Anterior cingulate cortex (tissue), 58 donors: Measurements from ENCODE around the gene SLX9.
A peak's percentile ranks its signal among the peaks of the same experiment; 100 is the strongest.

Experiments
- DNase-seq, 58 donors: peaks; one replicate each; lab custom pipeline; 2025; lab: John Stamatoyannopoulos, UW

SLX9 gene

GRCh38 chr21:44956356-44957046 lies 16.7 kb downstream of the SLX9 start:
- no peak for DNase-seq

GRCh38 chr21:44957047-44957831 lies 17.4 kb downstream of the SLX9 start:
- no peak for DNase-seq

- no peak for DNase-seq
These were observed 18.1 kb downstream of the SLX9 start for GRCh38 chr21:44957901-44958451.

GRCh38 chr21:44958471-44959191 lies 18.8 kb downstream of the SLX9 start:
- peak in 5 of 58 donors; percentile 16 to 51 (median 29) for DNase-seq

- DNase-seq, result no peak
These were observed 19.7 kb downstream of the SLX9 start for GRCh38 chr21:44959376-44960091.

- no peak for DNase-seq
These were observed 20.6 kb downstream of the SLX9 start for GRCh38 chr21:44960141-44961092.

GRCh38 chr21:44962403-44962966 lies 22.7 kb downstream of the SLX9 start:
- peak in 1 of 58 donors; percentile 10 for DNase-seq

- no peak for DNase-seq
These were observed 24.6 kb downstream of the SLX9 start for GRCh38 chr21:44964381-44964780.

GRCh38 chr21:44965251-44966022 lies 25.6 kb downstream of the SLX9 start:
- DNase-seq, result no peak

- DNase-seq, result peak in 18 of 58 donors; percentile 11 to 57 (median 29)
These were observed 26.6 kb downstream of the SLX9 start for GRCh38 chr21:44966135-44967081.

- no peak for DNase-seq
These were observed 27.5 kb downstream of the SLX9 start for GRCh38 chr21:44967082-44968047.

GRCh38 chr21:44969066-44969670 lies 29.3 kb downstream of the SLX9 start:
- no peak for DNase-seq

- DNase-seq, result no peak
These were observed 30.3 kb downstream of the SLX9 start for GRCh38 chr21:44969931-44970755.
